GM23248 (cell line): ENCODE results near the gene AR. TPM values are rescaled to one million over a fixed set of nuclear protein-coding genes. Genes with fewer than 3 reads are reported as not detected.

Source experiments
- DNase-seq: peaks from one replicate; pipeline ENCODE4 v3.0.0-alpha.2; 2015
- H2AFZ ChIP-seq: fragments of 200-600 bp; sonication (generic); 2 replicates; pipeline ENCODE4 v1.6.1; 2016; ENCODE audit warnings: antibody characterized with exemption
- H3F3A ChIP-seq: fragments of 200-600 bp; sonication (generic); 2 replicates; pipeline ENCODE4 v1.6.1; 2016; ENCODE audit warnings: mild to moderate bottlenecking, antibody characterized with exemption, mixed run types; ENCODE audit not compliant: insufficient read depth
- H3K27ac ChIP-seq: fragments of 200-600 bp; sonication (generic); 2 replicates; pipeline ENCODE4 v1.5.1; 2016; ENCODE audit warnings: mild to moderate bottlenecking
- H3K27me3 ChIP-seq: fragments of 200-600 bp; sonication (generic); replicated peaks from 2 replicates; pipeline ENCODE4 v1.6.1; 2016; ENCODE audit warnings: mild to moderate bottlenecking; ENCODE audit not compliant: insufficient read depth
- H3K36me3 ChIP-seq: fragments of 200-600 bp; sonication (generic); 2 replicates; pipeline ENCODE4 v1.6.1; 2016; ENCODE audit warnings: low read depth, mild to moderate bottlenecking
- H3K4me1 ChIP-seq: fragments of 200-600 bp; sonication (generic); 2 replicates; pipeline ENCODE4 v1.6.1; 2016; ENCODE audit warnings: mild to moderate bottlenecking; ENCODE audit not compliant: insufficient read depth
- H3K4me2 ChIP-seq: fragments of 200-600 bp; sonication (generic); one replicate; pipeline ENCODE4 v1.6.1; 2016; ENCODE audit warnings: mild to moderate bottlenecking; ENCODE audit not compliant: unreplicated experiment
- H3K4me3 ChIP-seq: fragments of 200-600 bp; sonication (generic); 2 replicates; pipeline ENCODE4 v1.5.1; 2016; ENCODE audit warnings: mild to moderate bottlenecking
- H3K79me2 ChIP-seq: fragments of 200-600 bp; sonication (generic); 2 replicates; pipeline ENCODE4 v1.6.1; 2016; ENCODE audit warnings: mild to moderate bottlenecking; ENCODE audit not compliant: insufficient read depth
- H3K9ac ChIP-seq: fragments of 200-600 bp; sonication (generic); 2 replicates; pipeline ENCODE4 v1.6.1; 2016; ENCODE audit warnings: mild to moderate bottlenecking
- H3K9me2 ChIP-seq: fragments of 200-600 bp; sonication (generic); 2 replicates; pipeline ENCODE4 v1.6.1; 2016; ENCODE audit warnings: mixed run types, mild to moderate bottlenecking, moderate library complexity; ENCODE audit not compliant: insufficient read depth
- H3K9me3 ChIP-seq: fragments of 200-600 bp; sonication (generic); one replicate; pipeline ENCODE4 v1.6.1; 2017; ENCODE audit warnings: low read depth
- H4K20me1 ChIP-seq: fragments of 200-600 bp; sonication (generic); 2 replicates; pipeline ENCODE4 v1.6.0; 2016; ENCODE audit not compliant: insufficient read depth
- EZH2 ChIP-seq: fragments of 200-600 bp; sonication (generic); IDR thresholded peaks from 2 replicates; pipeline ENCODE4 v1.6.1; 2018; ENCODE audit warnings: antibody characterized with exemption, mild to moderate bottlenecking; ENCODE audit not compliant: insufficient read depth, poor library complexity, severe bottlenecking
- EZH2phosphoT487 ChIP-seq: fragments of 200-600 bp; sonication (generic); IDR thresholded peaks from 2 replicates; pipeline ENCODE4 v1.6.1; 2018; ENCODE audit warnings: antibody characterized with exemption, moderate library complexity, mild to moderate bottlenecking, low read depth; ENCODE audit not compliant: insufficient read depth
- WGBS, 2 experiments: methylation state at CpG; one replicate each; pipeline ENCODE4 v1.1.6; 2015 to 2017; ENCODE audit warnings: low lambda C conversion rate in 2 of 2, low coverage in 1 of 2; ENCODE audit errors: missing lambda C conversion rate in 2 of 2; 5-methylcytosine and 5-hydroxymethylcytosine counted together
- in situ Hi-C: fragments of 300-500 bp; cut with MboI; formaldehyde crosslinking; loops from 2 replicates; pipeline ENCODE4 v1.15.0; 2020
- polyA plus RNA-seq: library from polyadenylated mRNA; unstranded; fragments of >200 nt; fragmentation: Nextera tagmentation; extraction: Ambion mirVana; gene quantifications from 2 replicates; pipeline ENCODE4 v1.2.1, GENCODE V29; 2016
- total RNA-seq: library from RNA; depleted of rRNA; stranded (reverse); fragments of >200 nt; shearing (Covaris generic); gene quantifications from 2 replicates; pipeline ENCODE4 v1.2.3, GENCODE V29; 2014

The AR gene
- total and polyA plus RNA-seq, 2 experiments from 2014 or later, result 1.2 to 4.8 TPM

DNA sequence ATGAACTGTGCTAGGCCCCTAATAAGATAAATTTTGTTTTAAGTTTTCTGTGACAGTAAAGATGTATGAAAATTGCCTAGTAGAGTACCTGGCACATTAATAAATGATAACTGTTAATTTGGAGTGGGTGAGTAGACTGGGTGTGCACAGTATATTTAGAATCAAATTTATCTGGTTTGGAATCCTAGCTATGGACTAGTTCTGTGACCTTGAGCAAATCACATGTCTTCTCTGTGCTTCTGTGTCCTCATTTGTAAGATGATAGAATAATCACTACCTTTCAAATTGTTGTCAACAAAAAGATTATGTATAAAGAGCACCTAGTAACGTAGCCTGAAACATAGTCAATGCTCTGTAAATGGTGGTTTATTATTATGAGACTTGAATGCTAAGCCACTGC lies 170.2 kb downstream of the AR start:
- Histone ChIP-seq H3K4me2 (no peak overlapping the region), H3F3A (no peaks in the 10 kb centered on the region), H3K27ac (no peak overlapping the region), H3K9me3 (no peaks in the 10 kb centered on the region), H3K9ac (no peak overlapping the region), H4K20me1 (no peaks in the 10 kb centered on the region), H2AFZ (no peak overlapping the region), H3K9me2 (no peaks in the 10 kb centered on the region), H3K36me3 (no peaks in the 10 kb centered on the region), H3K79me2 (no peaks in the 10 kb centered on the region), H3K4me3 (no peak overlapping the region), H3K4me1 (no peaks in the 10 kb centered on the region), H3K27me3 (no peaks in the 10 kb centered on the region)
- TF ChIP-seq EZH2 (no peak), EZH2phosphoT487 (no peak)
- DNase-seq, result no peak
- WGBS, 2 experiments, result 100% methylated on average over 1 of the region's 1 CpG
- in situ Hi-C loops, result no loop called here

GRCh38 chrX:67717571-67717970 lies 173.8 kb downstream of the AR start:
- Histone ChIP-seq H3K27me3 (no peaks in the 10 kb centered on the region), H2AFZ (no peak overlapping the region), H3K79me2 (no peaks in the 10 kb centered on the region), H3K4me3 (no peak overlapping the region), H4K20me1 (no peaks in the 10 kb centered on the region), H3K36me3 (no peaks in the 10 kb centered on the region), H3K4me1 (no peaks in the 10 kb centered on the region), H3K9ac (no peak overlapping the region), H3K27ac (no peak overlapping the region), H3F3A (no peaks in the 10 kb centered on the region), H3K9me2 (no peaks in the 10 kb centered on the region), H3K9me3 (no peaks in the 10 kb centered on the region), H3K4me2 (no peak overlapping the region)
- no peak for TF ChIP-seq EZH2phosphoT487
- TF ChIP-seq EZH2, result no peak
- 95 to 96% methylated on average over 4 of the region's 4 CpGs for WGBS, 2 experiments
- in situ Hi-C loops, result no loop called here
- no peak for DNase-seq

DNA sequence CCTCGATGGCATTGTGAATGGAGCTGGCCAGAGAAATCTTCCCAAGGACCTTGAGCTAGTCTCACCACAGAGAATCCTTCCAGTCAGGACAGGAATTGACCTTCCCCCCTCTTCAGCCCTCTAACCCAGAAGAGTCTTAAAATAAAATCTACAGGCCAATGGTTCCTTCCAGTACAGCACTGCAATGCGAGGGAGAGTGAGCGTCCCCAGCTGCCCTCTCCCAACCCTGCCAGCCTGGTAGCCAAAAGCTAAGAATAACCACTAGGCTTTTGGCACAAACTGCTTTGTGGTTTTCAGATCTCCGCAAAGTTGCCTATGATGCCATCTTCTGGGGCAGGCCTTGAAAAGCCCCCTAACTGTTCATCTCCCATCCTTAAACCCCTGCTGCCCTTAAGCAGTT lies 175.1 kb downstream of the AR start:
- H3K9me3 ChIP-seq, result no peaks in the 10 kb centered on the region
- H3K27me3 ChIP-seq, result no peaks in the 10 kb centered on the region
- no peak overlapping the region for H3K9ac ChIP-seq
- no peak for DNase-seq
- TF ChIP-seq EZH2 (no peak), EZH2phosphoT487 (no peak)
- H4K20me1 ChIP-seq, result no peaks in the 10 kb centered on the region
- no peak overlapping the region for H3K4me3 ChIP-seq
- in situ Hi-C loops, result no loop called here
- H3K4me2 ChIP-seq, result no peak overlapping the region
- 89 to 100% methylated on average over 2 to 4 of the region's 4 CpGs for WGBS, 2 experiments
- no peak overlapping the region for H3K27ac ChIP-seq
- H3F3A ChIP-seq, result no peaks in the 10 kb centered on the region
- H3K9me2 ChIP-seq, result no peaks in the 10 kb centered on the region
- H3K79me2 ChIP-seq, result no peaks in the 10 kb centered on the region
- H3K36me3 ChIP-seq, result no peaks in the 10 kb centered on the region
- no peaks in the 10 kb centered on the region for H3K4me1 ChIP-seq
- H2AFZ ChIP-seq, result no peak overlapping the region

DNA sequence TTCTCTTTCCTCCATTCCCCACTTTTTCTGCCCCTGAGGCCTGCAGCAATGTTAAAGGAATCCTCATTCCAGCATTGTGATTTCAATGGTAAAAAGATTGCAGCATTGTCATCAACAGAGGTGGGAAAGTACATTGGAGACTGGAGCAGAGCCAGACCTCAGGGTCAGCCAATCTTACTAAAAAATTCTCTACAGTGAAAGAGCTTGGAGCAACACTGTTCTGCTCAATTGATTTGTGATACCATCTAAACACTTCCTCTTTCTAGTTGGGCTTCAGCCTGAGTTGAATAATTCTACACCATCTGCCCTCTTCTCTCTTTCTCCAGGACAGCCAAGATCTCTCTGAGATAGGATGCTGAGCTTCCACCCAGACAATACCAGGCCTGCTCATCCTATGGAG lies 176.5 kb downstream of the AR start:
- TF ChIP-seq EZH2phosphoT487 (no peak), EZH2 (no peak)
- H3K27ac ChIP-seq, result no peak overlapping the region
- H3K9me3 ChIP-seq, result no peaks in the 10 kb centered on the region
- H3K9me2 ChIP-seq, result no peaks in the 10 kb centered on the region
- H3K79me2 ChIP-seq, result no peaks in the 10 kb centered on the region
- no peak overlapping the region for H3K4me3 ChIP-seq
- no peak for DNase-seq
- no peak overlapping the region for H3K4me2 ChIP-seq
- H3F3A ChIP-seq, result no peaks in the 10 kb centered on the region
- in situ Hi-C loops, result no loop called here
- H2AFZ ChIP-seq, result no peak overlapping the region
- H3K9ac ChIP-seq, result no peak overlapping the region
- H3K36me3 ChIP-seq, result no peaks in the 10 kb centered on the region
- H3K4me1 ChIP-seq, result 0 out of 2 replicates have a peak, but pooled peaks cover 4% of the 10 kb centered on the region
- no peaks in the 10 kb centered on the region for H3K27me3 ChIP-seq
- H4K20me1 ChIP-seq, result no peaks in the 10 kb centered on the region

GRCh38 chrX:67721321-67721720 lies 177.5 kb downstream of the AR start:
- 91 to 100% methylated on average over 1 of the region's 1 CpG for WGBS, 2 experiments
- in situ Hi-C loops, result no loop called here

More at GRCh38 chrX:67721321-67721720, 177.5 kb downstream of the AR start:
- H3K9ac ChIP-seq, result no peak overlapping the region
- H3K9me2 ChIP-seq, result no peaks in the 10 kb centered on the region
- H3K4me3 ChIP-seq, result no peak overlapping the region
- no peaks in the 10 kb centered on the region for H3F3A ChIP-seq
- H3K36me3 ChIP-seq, result no peaks in the 10 kb centered on the region
- H3K27me3 ChIP-seq, result no peaks in the 10 kb centered on the region
- TF ChIP-seq EZH2phosphoT487, result no peak
- TF ChIP-seq EZH2, result no peak
- H3K9me3 ChIP-seq, result no peaks in the 10 kb centered on the region
- DNase-seq, result no peak
- H3K27ac ChIP-seq, result no peak overlapping the region
- no peak overlapping the region for H3K4me2 ChIP-seq
- no peak overlapping the region for H2AFZ ChIP-seq
- no peaks in the 10 kb centered on the region for H4K20me1 ChIP-seq
- no peaks in the 10 kb centered on the region for H3K79me2 ChIP-seq
- 0 out of 2 replicates have a peak, but pooled peaks cover 4% of the 10 kb centered on the region for H3K4me1 ChIP-seq
